ENCODE results near the gene GALNT12.

The GALNT12 gene

GRCh38 chr9:98887918-98888510 lies 80.5 kb downstream of the GALNT12 start:
- intact Hi-C loops (cut with DNase I; ENCODE audit: low total_unique reads) = no loop called here
- no peak overlapping the region for H3K27ac ChIP-seq
- no peak for TF ChIP-seq CTCF (IDR thresholded peaks at IDR 0.05)

GRCh38 chr9:98888801-98889421 lies 81.4 kb downstream of the GALNT12 start:
- no peak for DNase-seq
- peaks cover 0 to 49% (median 25%) of the 10 kb centered on the region in 4 donors for H3K4me1 ChIP-seq
- intact Hi-C loops (cut with DNase I; ENCODE audit: low total_unique reads) = no loop called here
- H3K36me3 ChIP-seq = no peaks in the 10 kb centered on the region
- no peaks in the 10 kb centered on the region for H3K27me3 ChIP-seq
- no peak for TF ChIP-seq CTCF (IDR thresholded peaks at IDR 0.05)
- H3K4me3 ChIP-seq = no peak overlapping the region
- no peaks in the 10 kb centered on the region for H3K9me3 ChIP-seq
- H3K27ac ChIP-seq = peak overlapping the region in 1 of 2 donors; percentile 11

More at GRCh38 chr9:98887918-98888510, 80.5 kb downstream of the GALNT12 start:
- no peaks in the 10 kb centered on the region for H3K9me3 ChIP-seq
- H3K4me3 ChIP-seq = no peak overlapping the region
- H3K27me3 ChIP-seq = no peaks in the 10 kb centered on the region
- peaks cover 0 to 57% (median 25%) of the 10 kb centered on the region in 4 donors for H3K4me1 ChIP-seq
- no peak for DNase-seq
- no peaks in the 10 kb centered on the region for H3K36me3 ChIP-seq

- peaks cover 0 to 36% (median 16%) of the 10 kb centered on the region in 4 donors for H3K4me1 ChIP-seq
- intact Hi-C loops (cut with DNase I; ENCODE audit: low total_unique reads) = no loop called here
- no peak overlapping the region for H3K4me3 ChIP-seq
- H3K27ac ChIP-seq = no peak overlapping the region
- no peak for TF ChIP-seq CTCF (IDR thresholded peaks at IDR 0.05)
- H3K36me3 ChIP-seq = no peaks in the 10 kb centered on the region
- H3K9me3 ChIP-seq = no peaks in the 10 kb centered on the region
- no peak for DNase-seq
- no peaks in the 10 kb centered on the region for H3K27me3 ChIP-seq
These were observed 82.8 kb downstream of the GALNT12 start for GRCh38 chr9:98890256-98890655.

GRCh38 chr9:98892288-98892687 lies 84.8 kb downstream of the GALNT12 start:
- intact Hi-C loops (cut with DNase I; ENCODE audit: low total_unique reads) = no loop called here
- Histone ChIP-seq H3K27ac (no peak overlapping the region), H3K36me3 (no peaks in the 10 kb centered on the region), H3K27me3 (no peaks in the 10 kb centered on the region), H3K4me1 (peaks cover 0 to 17% (median 9%) of the 10 kb centered on the region in 4 donors), H3K4me3 (no peak overlapping the region), H3K9me3 (peaks cover 0 to 6% (median 0%) of the 10 kb centered on the region in 3 donors)
- no peak for DNase-seq
- TF ChIP-seq CTCF (IDR thresholded peaks at IDR 0.05) = no peak

- DNase-seq = no peak
- TF ChIP-seq CTCF (IDR thresholded peaks at IDR 0.05) = no peak
- Histone ChIP-seq H3K4me3 (no peak overlapping the region), H3K9me3 (peaks cover 0 to 6% (median 0%) of the 10 kb centered on the region in 3 donors), H3K4me1 (peaks cover 0 to 17% (median 9%) of the 10 kb centered on the region in 4 donors), H3K36me3 (no peaks in the 10 kb centered on the region), H3K27me3 (no peaks in the 10 kb centered on the region), H3K27ac (no peak overlapping the region)
- intact Hi-C loops (cut with DNase I; ENCODE audit: low total_unique reads) = no loop called here
These were observed 85.2 kb downstream of the GALNT12 start for GRCh38 chr9:98892690-98893089.
